ENCODE results near the gene GINS2.

Gene GINS2

DNA sequence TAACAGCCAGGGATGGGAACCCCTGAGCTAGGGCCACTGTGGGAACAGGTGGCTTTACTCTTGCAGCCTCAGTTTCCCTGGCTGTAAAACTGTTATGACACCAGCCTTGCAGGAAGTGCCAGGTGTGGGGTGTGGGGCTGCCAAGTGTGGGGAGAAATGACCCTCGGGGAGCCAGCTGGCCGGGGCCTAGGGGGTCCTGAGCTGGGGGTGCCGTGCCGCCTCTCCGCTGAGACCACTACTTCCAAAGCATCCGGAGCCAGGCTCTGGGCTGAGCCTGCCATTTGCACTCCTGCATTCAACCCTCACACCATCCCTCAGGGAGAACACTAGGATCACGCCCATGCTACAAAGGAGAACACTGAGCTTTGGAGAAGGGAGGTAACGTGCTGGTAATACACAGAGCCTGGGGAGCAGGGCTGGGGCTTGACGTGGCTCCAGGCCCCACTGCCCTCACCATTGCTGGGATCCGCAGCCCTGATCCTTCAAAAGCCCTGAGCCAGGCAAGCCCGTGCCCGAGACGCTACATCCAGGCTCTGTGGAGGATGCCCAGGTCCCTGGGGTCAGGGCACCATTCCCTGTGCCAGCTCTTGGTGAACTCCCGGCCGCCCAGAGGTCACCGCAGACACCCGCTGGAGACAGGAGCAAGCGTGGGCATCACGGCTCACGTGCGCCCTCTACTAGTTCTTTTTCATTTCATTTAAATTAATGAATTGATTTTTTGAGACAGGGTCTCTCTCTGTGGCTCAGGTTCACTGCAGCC, 28.8 kb upstream of the GINS2 start:
- DNase-seq: peak; percentile 48 to 90 (median 74)
- intact Hi-C loops (cut with DNase I): loop anchor here (10.0 kb wide), 1 partner anchor 63 kb away; no protein-coding TSS in a partner anchor

DNA sequence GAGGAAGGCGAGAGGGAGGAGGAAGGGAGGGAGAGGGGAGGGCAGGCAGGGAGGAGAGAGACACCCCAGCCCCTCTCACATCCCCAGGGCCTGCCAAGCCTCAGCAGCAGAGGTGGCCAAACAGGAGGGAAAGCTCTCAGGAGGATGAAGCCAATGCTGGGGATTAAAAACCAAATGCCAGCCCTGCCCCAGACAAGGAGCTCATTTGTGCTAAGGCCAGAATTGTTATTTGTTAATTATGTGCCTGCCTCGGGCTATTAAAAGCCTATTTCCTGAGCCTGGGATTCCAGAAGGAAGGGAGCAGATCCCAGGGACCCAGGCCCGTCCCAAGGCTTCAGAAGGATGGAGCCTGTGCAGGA, 27.9 kb upstream of the GINS2 start:
- intact Hi-C loops (cut with DNase I): loop anchor here (10.0 kb wide), 1 partner anchor 62 kb away; no protein-coding TSS in a partner anchor
- peak in 14 of 42 donors; percentile 7 to 61 (median 32) for DNase-seq

DNA sequence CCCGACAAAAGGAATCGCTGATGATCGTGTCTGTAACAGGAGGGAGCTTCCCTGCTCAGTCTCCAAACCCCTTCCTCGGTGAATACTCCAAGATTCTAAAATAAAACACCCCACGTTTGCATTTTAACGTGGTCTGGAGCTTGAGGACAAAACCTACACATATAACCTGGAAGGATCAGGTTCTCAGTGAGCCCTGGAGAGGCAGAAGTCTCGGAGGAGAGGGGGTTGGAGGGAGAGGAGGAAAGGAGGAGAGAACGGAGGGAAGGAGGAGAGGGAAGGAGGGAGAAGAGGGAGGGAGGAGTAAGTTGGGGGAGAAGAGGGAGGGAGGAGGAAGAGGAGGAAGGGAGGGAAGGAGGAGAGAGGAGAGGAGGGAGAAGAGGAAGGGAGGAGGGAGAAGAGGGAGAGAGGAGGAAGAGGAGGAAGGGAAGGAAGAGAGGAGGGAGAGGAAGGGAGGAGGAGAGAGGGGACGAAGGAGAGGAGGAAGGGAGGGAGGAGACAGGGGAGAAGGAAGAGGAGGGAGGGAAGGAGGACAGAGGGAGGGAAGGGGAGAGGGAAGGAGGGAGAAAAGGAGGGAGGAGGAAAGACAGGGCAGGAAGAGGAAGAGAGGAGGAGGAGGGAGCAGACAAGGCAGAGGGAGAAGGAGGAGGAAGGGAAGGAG, 27.4 kb upstream of the GINS2 start:
- no peak for DNase-seq
- intact Hi-C loops (cut with DNase I): loop anchor here (10.0 kb wide), 1 partner anchor 61 kb away; no protein-coding TSS in a partner anchor

DNA sequence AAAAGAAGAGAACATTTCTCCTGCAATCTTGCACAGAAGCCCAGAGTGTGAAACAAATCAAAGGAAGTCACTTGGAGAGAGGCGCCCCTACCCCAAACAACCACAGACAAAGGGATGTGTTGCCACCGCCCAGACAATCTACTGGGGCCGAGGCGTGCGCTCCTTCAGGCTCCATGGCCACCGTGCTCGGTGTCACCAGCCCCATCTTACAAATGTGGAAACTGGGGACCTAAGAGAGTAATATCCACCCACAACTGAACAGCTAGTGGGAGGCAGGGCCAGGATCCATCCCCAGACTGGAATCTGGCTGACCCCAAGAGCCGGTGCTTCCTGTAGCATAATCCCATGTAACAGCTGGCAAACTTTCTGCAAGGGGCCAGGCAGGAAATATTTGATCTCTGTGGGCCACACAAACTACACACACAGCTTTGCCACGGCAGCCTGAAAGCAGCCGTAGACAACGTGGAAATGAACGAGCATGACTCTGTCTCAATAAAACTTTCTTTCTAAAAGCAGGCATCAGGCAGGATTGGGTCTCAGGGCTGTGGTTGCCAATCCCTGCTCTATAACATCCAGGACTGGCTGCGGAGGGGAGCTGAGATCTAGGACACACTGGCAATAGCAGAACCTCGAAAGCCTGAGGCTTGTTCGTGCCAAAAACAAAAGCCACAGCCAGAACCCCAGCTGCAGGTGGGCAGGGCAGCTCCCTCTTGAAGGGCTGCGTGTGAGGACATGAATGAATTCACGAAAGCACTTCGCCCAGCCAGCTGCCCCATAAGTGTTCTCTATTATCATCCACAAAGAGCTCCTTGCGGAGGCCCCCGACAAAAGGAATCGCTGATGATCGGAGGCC, 26.6 kb upstream of the GINS2 start:
- DNase-seq: peak in 2 of 42 donors; percentile 12 to 16
- intact Hi-C loops (cut with DNase I): loop anchor here (10.0 kb wide), 1 partner anchor 61 kb away; no protein-coding TSS in a partner anchor

DNA sequence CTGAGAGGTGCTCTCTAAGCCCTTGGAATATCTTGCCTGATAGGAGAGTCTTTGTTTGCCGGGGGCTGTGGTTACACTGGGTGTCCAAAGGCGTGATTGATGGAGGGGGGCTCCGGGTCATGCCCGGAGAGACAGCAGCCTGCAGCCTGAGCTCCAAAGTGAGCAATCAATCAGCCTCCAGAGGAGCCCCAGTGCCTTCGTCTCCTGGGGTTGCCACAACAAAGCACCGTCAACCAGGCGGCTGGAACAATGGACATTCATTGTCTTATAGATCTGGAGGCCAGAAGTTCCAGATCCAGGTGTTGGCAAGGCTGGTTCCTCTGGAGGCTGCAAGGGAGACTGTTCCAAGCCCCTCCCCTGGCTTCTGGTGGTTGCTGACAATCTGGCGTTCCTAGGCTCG, 24.0 kb upstream of the GINS2 start:
- intact Hi-C loops (cut with DNase I): loop anchor here (10.0 kb wide), 1 partner anchor 58 kb away; no protein-coding TSS in a partner anchor
- DNase-seq: no peak

DNA sequence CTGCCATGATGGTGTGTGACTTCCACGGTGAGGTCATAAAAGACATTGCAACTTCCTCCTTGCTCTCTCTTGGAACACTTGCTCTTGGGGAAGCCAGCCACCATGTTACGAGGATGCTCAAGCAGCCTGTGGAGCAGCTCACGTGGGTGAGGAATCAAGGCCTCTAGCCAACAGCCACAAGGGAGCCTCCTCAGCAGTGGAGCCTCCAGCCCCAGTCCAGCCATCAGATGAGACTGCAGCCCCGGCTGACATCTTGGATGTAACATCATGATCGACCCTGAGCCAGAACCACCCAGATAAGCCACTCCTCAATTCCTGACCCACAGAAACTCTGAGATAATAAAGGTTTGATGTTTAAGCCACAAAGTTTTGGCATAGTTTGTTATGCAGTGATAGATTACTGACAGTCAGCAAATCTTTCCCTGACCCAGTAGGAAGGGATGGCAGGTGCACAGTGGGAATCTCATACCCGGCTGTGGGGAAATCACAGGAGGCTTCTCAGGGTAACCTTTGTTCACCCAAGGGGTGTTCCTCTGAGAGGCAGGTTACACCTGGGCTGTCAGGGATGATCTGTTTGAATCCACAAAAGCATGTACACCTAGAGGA, 23.3 kb upstream of the GINS2 start:
- intact Hi-C loops (cut with DNase I): loop anchor here (10.0 kb wide), 1 partner anchor 57 kb away; no protein-coding TSS in a partner anchor
- no peak for DNase-seq

DNA sequence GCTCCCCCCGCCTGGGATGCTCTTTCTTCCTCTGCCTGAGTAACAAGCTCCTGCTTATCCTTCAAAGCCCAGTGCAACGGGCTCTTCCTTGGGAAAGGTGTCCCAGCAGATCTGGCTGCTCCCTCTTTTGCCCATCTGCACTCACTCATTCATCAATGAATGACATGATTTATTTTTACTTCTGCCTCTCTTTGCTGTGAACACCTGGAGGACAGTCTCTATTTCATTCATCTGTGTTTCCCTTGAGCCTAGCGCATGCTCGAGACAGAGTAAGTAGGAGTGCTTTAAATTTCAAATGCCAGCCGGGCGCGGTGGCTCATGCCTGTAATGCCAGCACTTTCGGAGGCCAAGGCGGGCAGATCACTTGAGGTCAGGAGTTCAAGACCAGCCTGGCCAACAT, 22.0 kb upstream of the GINS2 start:
- intact Hi-C loops (cut with DNase I): loop anchor here (10.0 kb wide), 1 partner anchor 56 kb away; no protein-coding TSS in a partner anchor
- no peak for DNase-seq

DNA sequence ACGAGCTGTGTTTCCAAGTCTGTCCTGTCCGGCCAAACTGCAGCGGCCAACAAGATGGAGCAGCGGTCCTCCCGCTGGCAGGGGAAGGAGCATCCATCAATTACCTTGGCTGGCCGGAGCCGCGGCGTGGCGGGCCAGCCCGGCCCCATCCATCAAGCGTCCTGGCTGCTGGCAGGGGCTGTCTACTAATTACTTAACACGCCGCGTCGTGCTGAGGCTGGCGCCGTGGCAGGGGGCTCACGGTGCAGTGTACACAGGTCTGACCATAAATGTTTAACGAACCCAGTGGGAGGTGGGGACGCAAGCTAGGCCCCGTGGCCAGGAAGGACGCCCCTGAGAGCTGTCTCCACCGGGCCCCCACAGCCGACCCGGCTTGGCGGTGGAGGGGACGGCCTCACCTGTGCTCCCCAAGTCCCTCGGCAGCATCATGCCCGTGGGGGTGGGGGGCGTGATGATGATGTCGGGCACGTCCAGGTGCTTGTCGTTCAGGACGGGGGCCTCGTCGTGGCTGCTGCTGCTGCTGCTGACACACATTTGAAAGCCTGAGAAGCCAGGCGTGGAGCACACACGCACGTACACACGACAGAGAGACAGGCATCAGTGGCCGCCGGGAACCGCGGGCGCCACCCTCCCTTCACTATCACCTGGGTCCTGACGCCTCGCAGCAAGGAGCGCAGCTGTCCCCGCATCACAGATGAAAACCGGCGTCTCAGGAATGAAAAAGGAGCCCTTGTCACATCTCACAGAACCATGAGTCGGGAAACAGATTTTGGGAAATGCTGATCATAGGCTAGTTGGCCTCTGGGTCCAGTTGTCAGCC, 21.2 kb upstream of the GINS2 start:
- intact Hi-C loops (cut with DNase I): loop anchor here (10.0 kb wide), 1 partner anchor 55 kb away; no protein-coding TSS in a partner anchor
- no peak for DNase-seq

DNA sequence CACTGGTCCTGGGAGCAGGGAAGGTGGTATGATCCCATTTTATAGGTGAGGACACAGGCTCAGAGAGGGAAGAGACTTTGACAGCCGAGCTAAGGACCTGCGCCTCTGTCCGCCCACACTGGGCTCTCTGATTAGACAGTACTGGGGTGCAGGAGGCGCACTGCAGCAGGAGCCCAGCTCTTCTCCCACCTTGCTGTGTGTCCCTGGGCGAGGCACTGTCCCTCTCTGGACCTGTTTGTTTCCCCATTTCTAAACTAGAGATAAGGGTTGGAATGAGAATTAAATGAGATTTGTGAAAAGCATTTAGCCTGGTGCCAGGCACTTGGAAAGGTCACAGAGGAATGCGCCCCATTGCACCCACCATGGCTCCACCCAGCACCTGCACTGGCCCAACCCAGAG, 19.6 kb upstream of the GINS2 start:
- intact Hi-C loops (cut with DNase I): no loop called here
- no peak for DNase-seq

DNA sequence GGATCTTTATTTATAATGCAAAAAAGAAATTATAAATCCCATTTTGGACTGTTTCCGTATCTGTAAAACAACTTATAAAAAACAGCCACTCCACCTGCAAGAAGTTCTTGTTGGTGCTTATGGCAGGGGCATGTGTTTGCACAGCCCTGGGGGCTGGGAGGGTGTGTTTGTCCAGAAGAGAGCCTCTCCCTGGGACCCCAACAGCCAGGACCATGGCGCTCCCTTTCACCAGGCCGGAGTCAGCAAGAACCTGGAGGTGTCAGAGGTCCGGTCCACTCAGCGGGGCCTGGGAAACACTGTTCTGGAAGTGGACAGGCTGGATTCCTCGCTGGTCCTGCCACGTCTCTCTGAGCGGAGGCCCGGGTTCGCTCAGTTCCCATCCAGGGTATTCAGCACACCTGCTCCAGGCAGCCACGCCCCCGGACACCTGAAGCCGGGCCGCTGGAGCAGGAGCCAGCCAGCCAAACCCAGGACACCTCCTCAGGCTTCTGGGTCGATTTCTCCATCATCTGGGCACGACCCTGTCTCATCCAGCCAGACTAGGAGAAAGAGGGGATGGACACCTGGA, 18.9 kb upstream of the GINS2 start:
- intact Hi-C loops (cut with DNase I): no loop called here
- no peak for DNase-seq

DNA sequence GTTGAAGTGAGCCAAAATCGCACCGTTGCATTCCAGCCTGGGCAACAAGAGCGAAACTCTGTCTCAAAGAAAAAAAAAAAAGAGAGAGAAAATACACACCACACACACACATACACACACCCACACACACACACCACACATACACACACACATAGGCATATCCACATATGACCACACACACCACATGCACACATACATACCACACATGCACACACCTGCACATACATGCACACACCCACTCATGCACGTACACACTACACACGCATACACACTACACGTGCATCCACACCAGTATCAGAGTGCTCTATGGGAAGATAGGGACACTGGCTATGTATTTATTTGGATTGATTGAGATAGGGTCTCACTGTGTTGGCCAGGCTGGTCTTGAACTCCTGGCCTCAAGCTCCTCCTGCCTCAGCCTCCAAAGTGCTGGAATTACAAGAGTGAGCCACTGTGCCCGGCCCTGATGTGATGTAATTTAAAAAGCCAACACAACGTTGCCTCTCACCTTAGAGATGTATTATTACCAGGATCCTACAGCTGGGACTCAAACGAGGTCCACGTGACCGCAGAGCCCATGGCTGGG, 17.8 kb upstream of the GINS2 start:
- DNase-seq: no peak
- intact Hi-C loops (cut with DNase I): no loop called here

DNA sequence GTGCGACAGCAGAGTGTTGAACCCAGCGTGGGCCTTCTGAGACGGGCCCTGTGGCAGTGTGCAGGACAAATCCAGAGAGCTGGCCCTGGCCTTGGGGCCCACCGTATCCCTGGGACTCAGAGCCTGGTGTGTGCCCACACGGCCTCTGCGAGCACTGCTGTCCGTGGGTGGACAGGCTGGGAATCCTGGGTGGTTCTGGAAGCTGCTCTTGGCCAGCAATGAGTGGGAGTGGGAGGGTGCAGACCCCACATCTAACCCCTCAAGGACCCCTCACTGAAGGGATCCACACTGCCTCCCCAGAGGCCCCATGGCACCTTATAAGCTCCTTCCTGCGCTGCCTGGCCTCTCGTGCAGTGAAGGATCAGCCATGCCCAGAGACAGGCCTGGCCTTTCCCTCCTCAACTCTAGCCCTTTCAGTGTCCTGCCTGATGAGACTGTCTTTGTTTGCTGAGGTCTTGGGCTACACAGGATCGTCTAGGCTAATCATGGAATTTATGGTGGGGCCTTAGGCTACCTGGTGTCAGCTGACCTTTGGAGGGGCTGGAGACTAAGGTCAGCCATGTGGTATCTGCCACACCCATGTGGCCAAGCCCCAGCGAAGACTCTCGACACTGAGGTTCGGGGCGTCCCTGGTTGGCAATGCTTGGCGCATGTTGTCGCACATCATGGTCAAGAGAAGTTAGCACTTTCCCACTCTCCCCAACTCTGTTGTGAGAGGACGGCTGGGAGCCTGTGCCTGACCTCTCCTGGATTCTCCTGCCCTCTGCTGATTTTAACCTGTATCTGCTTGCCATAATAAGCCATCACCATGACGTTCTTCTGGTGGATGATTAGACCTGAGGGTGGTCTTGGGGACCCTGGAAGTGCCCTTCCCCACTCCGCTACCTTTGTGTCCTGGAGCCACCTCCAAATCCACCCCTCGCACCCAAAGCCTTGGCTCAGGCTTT, 16.4 kb upstream of the GINS2 start:
- intact Hi-C loops (cut with DNase I): no loop called here
- no peak for DNase-seq

DNA sequence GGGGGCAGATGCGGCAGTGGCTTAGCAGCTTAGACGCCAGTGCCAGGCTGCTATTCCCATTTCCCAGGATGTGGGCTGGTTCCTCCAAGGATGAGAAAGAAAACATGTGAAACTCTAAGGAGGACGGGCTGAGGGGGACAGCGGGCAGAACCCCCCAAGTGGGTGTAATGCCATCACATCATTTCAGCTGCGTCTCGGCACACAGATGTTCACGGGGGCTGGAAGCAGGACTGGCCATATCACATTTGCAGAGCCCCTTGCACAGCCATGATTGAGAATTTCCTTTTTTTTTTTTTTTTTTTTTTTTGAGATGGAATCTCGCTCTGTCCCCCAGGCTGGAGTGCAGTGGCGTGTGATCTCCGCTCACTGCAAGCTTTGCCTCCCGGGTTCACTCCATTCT, 15.3 kb upstream of the GINS2 start:
- intact Hi-C loops (cut with DNase I): no loop called here
- DNase-seq: no peak

DNA sequence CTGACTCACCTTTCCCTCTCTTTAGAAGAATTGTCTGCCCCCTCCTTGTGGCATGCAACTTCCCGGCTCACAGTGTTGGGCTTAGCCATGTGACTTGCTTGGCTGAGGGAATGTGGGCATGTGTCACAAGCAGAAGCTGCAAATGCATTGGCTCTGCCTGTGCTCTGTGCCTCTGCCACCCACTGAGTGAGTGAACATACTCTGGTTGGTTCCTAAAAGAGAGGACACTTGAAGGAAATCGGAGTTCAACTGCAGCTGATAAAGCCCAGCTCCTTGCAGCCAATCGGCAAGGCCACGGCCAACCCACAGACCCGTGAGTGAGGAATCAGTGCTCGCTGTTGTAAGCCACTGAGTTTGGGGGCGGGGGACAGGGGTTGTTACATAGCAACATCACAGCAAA, 10.9 kb upstream of the GINS2 start:
- peak; percentile 37 to 95 (median 77) for DNase-seq
- intact Hi-C loops (cut with DNase I): no loop called here

DNA sequence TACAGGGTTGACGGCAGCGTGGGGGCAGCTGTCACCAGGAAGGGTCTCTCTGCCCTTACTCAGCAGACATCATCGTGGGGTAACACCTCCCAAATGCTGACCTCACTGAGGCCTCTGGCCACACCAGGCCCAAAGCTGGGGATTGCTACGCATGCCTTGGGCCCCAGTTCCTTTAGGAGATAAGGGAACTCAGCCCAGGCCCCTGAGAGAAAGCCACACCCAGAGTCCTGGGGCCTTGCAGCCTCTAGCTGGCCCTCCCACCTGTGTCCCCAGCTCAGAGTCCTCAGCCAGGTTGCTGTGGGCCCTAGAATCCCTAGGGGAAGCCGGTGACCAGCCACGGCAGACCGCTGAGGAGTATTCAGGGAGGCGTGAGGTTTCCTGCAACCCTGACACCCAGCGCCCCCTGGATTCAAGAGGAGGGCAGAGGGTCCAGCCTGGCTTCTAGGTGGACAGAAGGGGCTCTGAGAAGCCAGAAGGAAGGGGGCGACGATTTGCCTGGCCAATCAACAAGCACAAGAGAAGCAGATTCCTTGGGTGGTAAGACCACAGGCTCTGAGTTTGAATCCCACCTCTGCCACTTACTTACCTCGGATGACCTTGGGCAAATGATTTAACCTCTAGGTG, 10.3 kb upstream of the GINS2 start:
- DNase-seq: no peak
- intact Hi-C loops (cut with DNase I): no loop called here

DNA sequence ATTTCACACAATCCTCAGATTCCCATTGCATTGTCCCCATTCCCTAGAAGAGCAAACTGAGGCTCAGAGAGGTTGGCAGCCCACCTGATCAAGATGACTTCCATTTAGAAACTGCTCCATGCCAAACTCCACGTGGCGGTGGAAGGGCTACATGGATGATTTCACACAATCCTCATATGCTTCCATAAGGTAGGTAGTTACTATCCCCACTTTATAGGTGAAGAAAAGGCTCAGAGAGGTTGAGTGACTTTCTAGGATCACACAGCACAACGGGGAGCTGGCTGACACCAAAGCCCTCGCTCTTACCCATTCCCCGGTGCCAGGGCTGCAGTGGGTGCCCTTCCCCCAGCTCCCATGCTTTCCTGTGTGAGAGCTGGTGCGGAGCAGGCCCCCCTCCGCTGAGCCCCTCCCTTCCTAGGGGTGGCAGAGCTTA, 9.7 kb upstream of the GINS2 start:
- DNase-seq: no peak
- intact Hi-C loops (cut with DNase I): no loop called here

All from head of caudate nucleus (tissue), 42 donors.